ENCODE data around the gene HCST.

The HCST gene

GRCh38 chr19:35949131-35949530 lies 46.8 kb downstream of the HCST start:
- no peak for TF ChIP-seq CTCF (IDR thresholded peaks at IDR 0.05; ENCODE audit: control extremely low read depth, extremely low read depth, low read depth, missing control alignments)
- ChIA-PET CTCF (interaction anchor here (0.8 to 1.7 kb wide), 7 partner anchors 10 to 280 kb away, joined by 3 to 8 read pairs (median 3); no protein-coding TSS in a partner anchor), POLR2A (no interaction called here)
- DNase-seq (ENCODE audit: extremely low spot score), result no peak

Data from GM10248 (cell line).